ENCODE results near the gene THSD4.

The THSD4 gene

DNA sequence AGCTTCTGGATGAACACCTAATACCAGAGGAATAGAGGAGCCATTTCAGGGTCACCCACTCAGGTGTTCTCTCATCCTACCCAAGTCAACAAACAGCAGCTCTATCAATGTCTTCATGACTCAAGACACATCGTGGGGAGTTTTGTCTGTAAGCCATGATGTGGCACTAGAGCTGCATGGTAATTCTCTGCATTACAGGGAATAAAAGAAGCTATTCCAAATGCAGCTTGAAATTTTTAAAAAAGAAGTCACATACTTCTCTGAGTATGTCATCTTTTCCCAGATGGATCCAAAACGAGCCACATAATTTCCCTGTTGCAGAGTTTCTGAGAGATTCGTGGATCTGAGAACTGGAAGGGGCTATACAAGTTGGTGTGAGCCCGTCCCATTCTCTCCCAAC is 6.1 kb upstream of the THSD4 start:
- Histone ChIP-seq H3K27ac (ENCODE audit: low read length, poor library complexity, severe bottlenecking) (no peak overlapping the region), H2BK5ac (ENCODE audit: low read depth, low read length, poor library complexity, severe bottlenecking) (no peak overlapping the region), H3K23ac (ENCODE audit: low read length in 2 of 2) (no peak overlapping the region), H2AFZ (ENCODE audit: low read depth, low read length) (no peak overlapping the region), H4K8ac (ENCODE audit: low read length) (no peak overlapping the region), H3K4me3 (ENCODE audit: insufficient read depth in 1 of 2, low read depth in 1 of 2, low read length in 2 of 2) (no peak overlapping the region), H3K4me1 (ENCODE audit: control insufficient read depth, insufficient read depth, low read depth, low read length) (peaks cover 5% of the 10 kb centered on the region), H3K18ac (ENCODE audit: low read depth in 1 of 2, low read length in 2 of 2) (no peak overlapping the region), H2BK120ac (ENCODE audit: low read depth, low read length) (no peak overlapping the region), H3K14ac (ENCODE audit: low read length in 2 of 2) (no peak overlapping the region), H3K4me2 (ENCODE audit: low read length, poor library complexity, severe bottlenecking) (peak overlapping the region; percentile 29), H3K4ac (ENCODE audit: low read depth in 1 of 2, low read length in 2 of 2) (no peak overlapping the region), H3K36me3 (ENCODE audit: control insufficient read depth in 1 of 2, insufficient read depth in 2 of 2, low read depth in 1 of 2, low read length in 2 of 2) (no peaks in the 10 kb centered on the region), H2BK12ac (ENCODE audit: low read length in 2 of 2) (no peak overlapping the region), H3K27me3 (ENCODE audit: control insufficient read depth in 1 of 2, insufficient read depth in 1 of 2, low read length in 2 of 2) (no peaks in the 10 kb centered on the region), H3K9ac (ENCODE audit: low read length) (no peak overlapping the region), H3K9me3 (ENCODE audit: control insufficient read depth, low read length) (no peaks in the 10 kb centered on the region), H3K79me1 (replicated peaks; ENCODE audit: low read length, poor library complexity, severe bottlenecking) (no peaks in the 10 kb centered on the region), H4K91ac (ENCODE audit: low read length) (no peak overlapping the region), H2AK5ac (ENCODE audit: low read length, severe bottlenecking) (peak overlapping the region; percentile 56), H2BK15ac (ENCODE audit: low read depth, poor library complexity, severe bottlenecking) (no peak overlapping the region)
- WGBS: 93% methylated on average over 2 of the region's 4 CpGs
- DNase-seq: peak; percentile 14

DNA sequence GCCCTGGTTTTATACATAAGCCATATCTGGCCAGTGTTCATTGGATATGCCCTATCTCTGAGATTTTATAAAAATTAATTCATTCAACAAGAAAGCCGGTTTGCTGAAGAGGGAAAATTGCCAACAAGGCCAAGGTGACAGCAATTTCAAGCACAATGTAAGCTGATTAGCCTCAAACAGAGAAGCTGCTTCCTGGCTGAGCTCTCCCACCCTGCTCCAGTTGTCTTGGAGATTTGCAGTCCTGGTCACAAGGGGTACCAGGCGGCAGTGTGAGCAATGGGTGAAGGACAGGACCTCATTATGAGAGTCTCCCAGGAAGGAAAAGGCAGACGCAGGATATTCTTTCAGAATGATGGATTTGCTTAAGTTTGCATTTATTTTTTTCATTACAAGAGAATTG is 5.4 kb upstream of the THSD4 start:
- no peak overlapping the region for H3K14ac ChIP-seq (ENCODE audit: low read length in 2 of 2)
- H2BK12ac ChIP-seq (ENCODE audit: low read length in 2 of 2): no peak overlapping the region
- H4K8ac ChIP-seq (ENCODE audit: low read length): no peak overlapping the region
- no peak overlapping the region for H3K27ac ChIP-seq (ENCODE audit: low read length, poor library complexity, severe bottlenecking)
- H2BK15ac ChIP-seq (ENCODE audit: low read depth, poor library complexity, severe bottlenecking): no peak overlapping the region
- H3K9ac ChIP-seq (ENCODE audit: low read length): no peak overlapping the region
- DNase-seq: no peak
- H2AK5ac ChIP-seq (ENCODE audit: low read length, severe bottlenecking): peak overlapping the region; percentile 5
- no peak overlapping the region for H3K18ac ChIP-seq (ENCODE audit: low read depth in 1 of 2, low read length in 2 of 2)
- H3K9me3 ChIP-seq (ENCODE audit: control insufficient read depth, low read length): no peaks in the 10 kb centered on the region
- no peak overlapping the region for H3K4ac ChIP-seq (ENCODE audit: low read depth in 1 of 2, low read length in 2 of 2)
- no peak overlapping the region for H3K23ac ChIP-seq (ENCODE audit: low read length in 2 of 2)
- no peak overlapping the region for H3K4me3 ChIP-seq (ENCODE audit: insufficient read depth in 1 of 2, low read depth in 1 of 2, low read length in 2 of 2)
- no peak overlapping the region for H2AFZ ChIP-seq (ENCODE audit: low read depth, low read length)
- H4K91ac ChIP-seq (ENCODE audit: low read length): no peak overlapping the region
- H2BK5ac ChIP-seq (ENCODE audit: low read depth, low read length, poor library complexity, severe bottlenecking): no peak overlapping the region
- H2BK120ac ChIP-seq (ENCODE audit: low read depth, low read length): no peak overlapping the region
- H3K79me1 ChIP-seq (replicated peaks; ENCODE audit: low read length, poor library complexity, severe bottlenecking): no peaks in the 10 kb centered on the region
- H3K36me3 ChIP-seq (ENCODE audit: control insufficient read depth in 1 of 2, insufficient read depth in 2 of 2, low read depth in 1 of 2, low read length in 2 of 2): no peaks in the 10 kb centered on the region
- 95% methylated on average over 2 of the region's 3 CpGs for WGBS
- H3K4me1 ChIP-seq (ENCODE audit: control insufficient read depth, insufficient read depth, low read depth, low read length): peaks cover 8% of the 10 kb centered on the region
- no peak overlapping the region for H3K4me2 ChIP-seq (ENCODE audit: low read length, poor library complexity, severe bottlenecking)
- H3K27me3 ChIP-seq (ENCODE audit: control insufficient read depth in 1 of 2, insufficient read depth in 1 of 2, low read length in 2 of 2): no peaks in the 10 kb centered on the region

GRCh38 chr15:71110405-71111180 is 4.7 kb upstream of the THSD4 start:
- H3K23ac ChIP-seq (ENCODE audit: low read length in 2 of 2): no peak overlapping the region
- no peaks in the 10 kb centered on the region for H3K27me3 ChIP-seq (ENCODE audit: control insufficient read depth in 1 of 2, insufficient read depth in 1 of 2, low read length in 2 of 2)
- H3K79me1 ChIP-seq (replicated peaks; ENCODE audit: low read length, poor library complexity, severe bottlenecking): no peaks in the 10 kb centered on the region
- no peak overlapping the region for H4K91ac ChIP-seq (ENCODE audit: low read length)
- H3K36me3 ChIP-seq (ENCODE audit: control insufficient read depth in 1 of 2, insufficient read depth in 2 of 2, low read depth in 1 of 2, low read length in 2 of 2): no peaks in the 10 kb centered on the region
- no peak overlapping the region for H2BK15ac ChIP-seq (ENCODE audit: low read depth, poor library complexity, severe bottlenecking)
- H2BK120ac ChIP-seq (ENCODE audit: low read depth, low read length): no peak overlapping the region
- no peak overlapping the region for H3K9ac ChIP-seq (ENCODE audit: low read length)
- H2BK12ac ChIP-seq (ENCODE audit: low read length in 2 of 2): no peak overlapping the region
- H2BK5ac ChIP-seq (ENCODE audit: low read depth, low read length, poor library complexity, severe bottlenecking): no peak overlapping the region
- no peaks in the 10 kb centered on the region for H3K9me3 ChIP-seq (ENCODE audit: control insufficient read depth, low read length)
- no peak overlapping the region for H3K14ac ChIP-seq (ENCODE audit: low read length in 2 of 2)
- DNase-seq: no peak
- no peak overlapping the region for H2AK5ac ChIP-seq (ENCODE audit: low read length, severe bottlenecking)
- H3K4me3 ChIP-seq (ENCODE audit: insufficient read depth in 1 of 2, low read depth in 1 of 2, low read length in 2 of 2): no peak overlapping the region
- H3K27ac ChIP-seq (ENCODE audit: low read length, poor library complexity, severe bottlenecking): no peak overlapping the region
- no peak overlapping the region for H2AFZ ChIP-seq (ENCODE audit: low read depth, low read length)
- no peak overlapping the region for H3K18ac ChIP-seq (ENCODE audit: low read depth in 1 of 2, low read length in 2 of 2)
- WGBS: 87% methylated on average over 13 of the region's 13 CpGs
- H3K4me1 ChIP-seq (ENCODE audit: control insufficient read depth, insufficient read depth, low read depth, low read length): peaks cover 11% of the 10 kb centered on the region
- H4K8ac ChIP-seq (ENCODE audit: low read length): no peak overlapping the region
- no peak overlapping the region for H3K4me2 ChIP-seq (ENCODE audit: low read length, poor library complexity, severe bottlenecking)
- H3K4ac ChIP-seq (ENCODE audit: low read depth in 1 of 2, low read length in 2 of 2): no peak overlapping the region

DNA sequence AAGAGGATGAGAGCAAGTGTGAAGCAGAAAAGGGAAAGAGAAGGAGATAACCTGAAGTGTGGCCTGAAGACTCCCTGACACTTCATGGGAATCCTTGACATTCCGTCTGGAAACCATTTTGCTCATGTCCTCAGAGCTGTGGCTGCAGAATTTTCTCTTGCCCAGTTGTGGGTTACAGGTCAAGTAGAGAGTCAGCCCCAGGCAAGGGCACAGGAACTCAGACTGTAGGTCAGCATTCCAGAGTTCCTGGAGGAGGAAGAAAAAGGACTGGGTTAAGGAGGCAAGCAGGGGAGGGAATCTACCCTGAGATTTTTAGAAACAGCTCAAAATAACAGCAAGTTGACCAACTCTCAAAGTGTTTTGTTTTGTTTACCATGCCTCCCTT is 4.1 kb upstream of the THSD4 start:
- Histone ChIP-seq H3K9me3 (ENCODE audit: control insufficient read depth, low read length) (no peaks in the 10 kb centered on the region), H3K36me3 (ENCODE audit: control insufficient read depth in 1 of 2, insufficient read depth in 2 of 2, low read depth in 1 of 2, low read length in 2 of 2) (no peaks in the 10 kb centered on the region), H3K4me1 (ENCODE audit: control insufficient read depth, insufficient read depth, low read depth, low read length) (peaks cover 11% of the 10 kb centered on the region), H3K4ac (ENCODE audit: low read depth in 1 of 2, low read length in 2 of 2) (no peak overlapping the region), H4K8ac (ENCODE audit: low read length) (no peak overlapping the region), H3K23ac (ENCODE audit: low read length in 2 of 2) (no peak overlapping the region), H3K18ac (ENCODE audit: low read depth in 1 of 2, low read length in 2 of 2) (no peak overlapping the region), H2BK120ac (ENCODE audit: low read depth, low read length) (no peak overlapping the region), H3K4me3 (ENCODE audit: insufficient read depth in 1 of 2, low read depth in 1 of 2, low read length in 2 of 2) (no peak overlapping the region), H3K27ac (ENCODE audit: low read length, poor library complexity, severe bottlenecking) (no peak overlapping the region), H4K91ac (ENCODE audit: low read length) (no peak overlapping the region), H3K4me2 (ENCODE audit: low read length, poor library complexity, severe bottlenecking) (no peak overlapping the region), H2BK5ac (ENCODE audit: low read depth, low read length, poor library complexity, severe bottlenecking) (no peak overlapping the region), H2AK5ac (ENCODE audit: low read length, severe bottlenecking) (no peak overlapping the region), H2BK12ac (ENCODE audit: low read length in 2 of 2) (no peak overlapping the region), H3K79me1 (replicated peaks; ENCODE audit: low read length, poor library complexity, severe bottlenecking) (no peaks in the 10 kb centered on the region), H2AFZ (ENCODE audit: low read depth, low read length) (no peak overlapping the region), H3K14ac (ENCODE audit: low read length in 2 of 2) (no peak overlapping the region), H2BK15ac (ENCODE audit: low read depth, poor library complexity, severe bottlenecking) (no peak overlapping the region), H3K9ac (ENCODE audit: low read length) (no peak overlapping the region), H3K27me3 (ENCODE audit: control insufficient read depth in 1 of 2, insufficient read depth in 1 of 2, low read length in 2 of 2) (no peaks in the 10 kb centered on the region)
- DNase-seq: peak; percentile 31
- 25% methylated on average over 1 of the region's 1 CpG for WGBS
